ENCODE results near the gene SRSF8. TPM values are rescaled to one million over a fixed set of nuclear protein-coding genes. Genes with fewer than 3 reads are reported as not detected.
A peak's percentile ranks its signal among the peaks of the same experiment; 100 is the strongest.

The SRSF8 gene
- total RNA-seq, 1 experiment from 2014 or later = 31.0 TPM

- Histone ChIP-seq H3K4me2 (ENCODE audit: low read length) (peak overlapping the region; percentile 91), H3K4me3 (replicated peaks in 1 of 2; ENCODE audit: low read depth in 1 of 2, low read length in 2 of 2) (no peak overlapping the region), H3K9me3 (ENCODE audit: control insufficient read depth in 1 of 2, insufficient read depth in 1 of 2, low read depth in 1 of 2, low read length in 2 of 2) (no peaks in the 10 kb centered on the region), H3K27me3 (ENCODE audit: insufficient read depth, low read length) (no peaks in the 10 kb centered on the region), H2AFZ (ENCODE audit: low read depth, low read length, poor library complexity, severe bottlenecking) (no peak overlapping the region), H3K4me1 (ENCODE audit: control insufficient read depth in 1 of 2, insufficient read depth in 2 of 2, low read length in 2 of 2) (peaks cover 50 to 68% of the 10 kb centered on the region in 2 experiments), H4K20me1 (ENCODE audit: insufficient read depth) (no peaks in the 10 kb centered on the region), H3K9ac (ENCODE audit: low read length) (no peak overlapping the region), H3K9me2 (ENCODE audit: insufficient read depth) (no peaks in the 10 kb centered on the region), H3K79me2 (ENCODE audit: insufficient read depth, low read length) (peaks cover 36% of the 10 kb centered on the region; the same call in 1 of the 2 replicates), H3K36me3 (ENCODE audit: control insufficient read depth in 1 of 2, insufficient read depth in 2 of 2, low read length in 2 of 2) (no peaks in the 10 kb centered on the region), H3K27ac (ENCODE audit: low read depth, low read length) (peak overlapping the region; percentile 57; the same call in 1 of the 2 replicates)
- TF ChIP-seq CEBPB (IDR thresholded peaks at IDR 0.05; ENCODE audit: low read depth) (no peak), POLR2A (IDR thresholded peaks at IDR 0.05; ENCODE audit: borderline replicate concordance, extremely low read depth, insufficient read depth, insufficient read length) (no peak), CTCF (IDR thresholded peaks at IDR 0.05 in 2 of 3, conservative IDR thresholded peaks at IDR 0.05 in 1 of 3; ENCODE audit: borderline replicate concordance in 1 of 3, insufficient read depth in 1 of 3, low read depth in 2 of 3, low read length in 2 of 3) (no peak), ZNF274 (IDR thresholded peaks at IDR 0.05; ENCODE audit: low read depth, low read length) (no peak), REST (IDR thresholded peaks at IDR 0.05; ENCODE audit: low read depth) (no peak), ELF1 (IDR thresholded peaks at IDR 0.05; ENCODE audit: borderline replicate concordance, low read depth) (no peak), EZH2phosphoT487 (IDR thresholded peaks at IDR 0.05; ENCODE audit: borderline replicate concordance) (no peak), MAX (IDR thresholded peaks at IDR 0.05) (no peak), JUND (IDR thresholded peaks at IDR 0.05) (no peak), CBX3 (IDR thresholded peaks at IDR 0.05; ENCODE audit: low read depth) (no peak), YY1 (IDR thresholded peaks at IDR 0.05; ENCODE audit: extremely low read depth, insufficient replicate concordance, low read depth, low read length) (no peak), SRF (IDR thresholded peaks at IDR 0.05; ENCODE audit: low read depth) (no peak), ATF3 (IDR thresholded peaks at IDR 0.05) (no peak)
- intact Hi-C loops (cut with micrococcal nuclease) = loop anchor here (2.0 kb wide), 1 partner anchor 23 kb away; no protein-coding TSS in a partner anchor
- DNase-seq (ENCODE audit: low read depth, low spot score) (no peak), ATAC-seq (no peak)
- RAD21 ChIA-PET (ENCODE audit: low non-redundant PET in 1 of 2, low total read pairs in 2 of 2, uncharacterized antibody in 2 of 2, unreplicated experiment in 2 of 2) = interaction anchor here in 1 of 2 experiments (1.4 kb wide), 1 partner anchor 17 kb away, joined by 4 read pairs; no protein-coding TSS in a partner anchor
- POLR2A ChIA-PET = interaction anchor here (4.9 kb wide), 1 partner anchor 24 kb away, joined by 28 read pairs; the partner anchor contains the start of gene SRSF8
- CTCF ChIA-PET = interaction anchor here (4.3 kb wide), 1 partner anchor 24 kb away, joined by 23 read pairs; the partner anchor contains the start of gene SRSF8
- TSS peak; percentile 42 for BruUV-seq (replicated peaks)
Measured at GRCh38 chr11:95091663-95092180, 25.0 kb downstream of the SRSF8 start.
